Liver (tissue), 3 donors: ENCODE measurements around the gene CACHD1.

Experiments used
- CTCF ChIP-seq: fragments of 150-350 bp; IDR thresholded peaks from 2 replicates; pipeline ENCODE4 v1.5.1; 2017; ENCODE audit warnings: improper control_type of control experiment, low read depth, low read length; ENCODE audit not compliant: missing input control
- EGR1 ChIP-seq, 2 donors: IDR thresholded peaks; 2 replicates each; pipeline ENCODE4 v1.6.1; 2016 to 2018; ENCODE audit warnings: antibody characterized with exemption in 2 of 2, low read depth in 2 of 2
- JUND ChIP-seq, 2 donors: IDR thresholded peaks; 2 replicates each; pipeline ENCODE4 v1.6.1; 2016; ENCODE audit warnings: antibody characterized with exemption in 2 of 2
- MAX ChIP-seq: IDR thresholded peaks from 2 replicates; pipeline ENCODE4 v1.6.1; 2016; ENCODE audit warnings: antibody characterized with exemption
- NR2F2 ChIP-seq: IDR thresholded peaks from 2 replicates; pipeline ENCODE4 v1.6.1; 2016; ENCODE audit warnings: antibody characterized with exemption
- RAD21 ChIP-seq, 2 donors: IDR thresholded peaks; 2 replicates each; pipeline ENCODE4 v1.6.1; 2016; ENCODE audit warnings: antibody characterized with exemption in 2 of 2, mild to moderate bottlenecking in 2 of 2
- REST ChIP-seq: IDR thresholded peaks from 2 replicates; pipeline ENCODE4 v1.6.1; 2016; ENCODE audit warnings: antibody characterized with exemption, mild to moderate bottlenecking
- TAF1 ChIP-seq: conservative IDR thresholded peaks from 2 replicates; pipeline ENCODE4 v1.6.1; 2016; ENCODE audit warnings: antibody characterized with exemption, mild to moderate bottlenecking
- YY1 ChIP-seq: IDR thresholded peaks from 2 replicates; pipeline ENCODE4 v1.6.1; 2016; ENCODE audit warnings: antibody characterized with exemption, mild to moderate bottlenecking
- donor health status: healthy.
- donor health status: healthy.

- no peak for TF ChIP-seq CTCF
- TF ChIP-seq TAF1, result no peak
- TF ChIP-seq RAD21 (IDR thresholded peaks at IDR 0.05), result peak in 1 of 2 donors; percentile 25
- no peak for TF ChIP-seq NR2F2
- TF ChIP-seq MAX, result no peak
- no peak for TF ChIP-seq JUND (IDR thresholded peaks at IDR 0.05)
- no peak for TF ChIP-seq YY1
- no peak for TF ChIP-seq REST
- no peak for TF ChIP-seq EGR1 (IDR thresholded peaks at IDR 0.05; ENCODE audit: low read depth in 2 of 2)
These were observed 4.9 kb downstream of the CACHD1 start for GRCh38 chr1:64474665-64475439.
